ENCODE results near the gene GNB3. TPM values are rescaled to one million over a fixed set of nuclear protein-coding genes. Genes with fewer than 3 reads are reported as not detected.

The GNB3 gene
- 2.9 and 3.7 TPM in 2 replicates for total RNA-seq

GRCh38 chr12:6840761-6841515 lies at the start of gene GNB3:
Gene GNB3 (plus strand): TSS chr12:6840925. CDS start chr12:6841288, 363 bp downstream.

DNA sequence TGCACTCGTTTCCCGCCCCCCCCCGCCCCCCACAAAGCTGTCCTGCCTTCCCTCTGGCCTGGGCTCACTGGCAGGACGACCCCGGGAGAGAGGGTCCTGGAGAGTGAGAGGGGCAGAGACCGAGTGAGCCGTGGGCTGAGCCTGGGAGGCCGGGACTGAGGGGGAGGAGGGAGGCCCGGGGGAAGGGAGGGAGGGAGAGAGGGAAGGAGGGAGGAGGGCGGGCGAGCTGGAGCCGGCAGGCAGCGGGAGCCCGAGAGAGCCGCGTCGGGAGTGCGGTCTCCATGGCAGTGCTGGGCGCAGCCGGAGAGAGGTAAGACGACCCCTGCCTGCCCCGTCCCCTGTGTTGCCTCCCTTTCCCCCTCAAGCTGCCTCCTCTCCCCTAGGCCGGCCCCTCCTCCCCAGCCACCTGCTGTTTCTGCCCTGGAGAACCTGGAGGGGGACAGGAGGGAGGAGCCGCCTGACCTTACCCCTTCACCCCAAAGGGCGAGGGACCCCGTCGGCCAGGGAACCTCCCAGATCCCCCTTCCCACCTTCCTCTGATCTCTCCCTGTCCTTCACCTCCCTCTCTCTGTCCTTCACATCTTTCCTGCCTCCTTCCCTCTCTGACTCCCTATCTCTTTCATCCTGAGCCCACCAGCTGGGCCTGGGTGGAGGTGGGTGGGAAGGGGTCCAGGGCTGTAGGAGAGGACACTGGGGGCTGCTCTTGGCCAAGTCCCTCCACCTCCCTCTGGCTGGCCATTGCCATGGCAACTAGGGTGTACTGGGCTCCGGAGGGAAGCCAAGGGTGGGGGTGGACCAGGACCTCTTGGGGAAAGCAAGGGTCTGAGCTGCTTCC lies 18.9 kb upstream of the GNB3 start, which contains the start of gene GPR162:
GPR162 (plus strand) TSS at position 231 of the 835 bp plus-strand sequence. CDS start 2,078 bp downstream, outside the sequence.

DNA sequence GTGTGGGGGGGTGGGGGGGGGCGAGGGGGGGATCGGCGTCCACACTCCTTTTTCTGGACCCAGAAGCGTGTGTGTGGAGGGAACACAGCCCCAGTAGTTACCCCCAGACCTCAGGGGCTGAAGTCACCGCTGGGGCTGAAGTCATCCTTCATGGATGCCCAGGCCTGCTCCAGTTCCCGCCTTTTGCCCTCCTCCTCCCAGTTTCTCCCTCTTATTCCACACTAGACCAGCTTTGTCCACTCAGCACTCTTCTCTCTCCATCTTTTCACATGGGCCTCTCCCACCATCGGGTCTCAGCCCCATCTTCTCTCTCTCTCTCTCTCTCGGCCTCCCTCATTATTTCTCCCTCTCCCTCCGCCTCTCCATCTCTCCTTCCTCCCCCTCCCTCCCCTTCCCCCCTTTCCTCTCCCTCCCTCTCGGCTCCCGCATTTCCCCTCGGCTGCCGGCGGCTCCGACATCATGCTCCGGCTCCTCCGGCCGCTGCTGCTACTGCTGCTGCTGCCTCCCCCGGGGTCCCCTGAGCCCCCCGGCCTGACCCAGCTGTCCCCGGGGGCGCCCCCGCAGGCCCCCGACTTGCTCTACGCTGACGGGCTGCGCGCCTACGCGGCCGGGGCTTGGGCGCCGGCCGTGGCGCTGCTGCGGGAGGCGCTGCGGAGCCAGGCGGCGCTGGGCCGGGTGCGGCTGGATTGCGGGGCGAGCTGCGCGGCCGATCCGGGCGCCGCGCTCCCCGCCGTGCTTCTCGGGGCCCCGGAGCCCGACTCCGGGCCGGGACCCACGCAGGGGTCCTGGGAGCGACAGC lies 12.5 kb upstream of the GNB3 start, which contains the start of gene P3H3:
P3H3 (plus strand) TSS at position 426 of the 799 bp plus-strand sequence; CDS start at position 460, 34 bp downstream.

DNA sequence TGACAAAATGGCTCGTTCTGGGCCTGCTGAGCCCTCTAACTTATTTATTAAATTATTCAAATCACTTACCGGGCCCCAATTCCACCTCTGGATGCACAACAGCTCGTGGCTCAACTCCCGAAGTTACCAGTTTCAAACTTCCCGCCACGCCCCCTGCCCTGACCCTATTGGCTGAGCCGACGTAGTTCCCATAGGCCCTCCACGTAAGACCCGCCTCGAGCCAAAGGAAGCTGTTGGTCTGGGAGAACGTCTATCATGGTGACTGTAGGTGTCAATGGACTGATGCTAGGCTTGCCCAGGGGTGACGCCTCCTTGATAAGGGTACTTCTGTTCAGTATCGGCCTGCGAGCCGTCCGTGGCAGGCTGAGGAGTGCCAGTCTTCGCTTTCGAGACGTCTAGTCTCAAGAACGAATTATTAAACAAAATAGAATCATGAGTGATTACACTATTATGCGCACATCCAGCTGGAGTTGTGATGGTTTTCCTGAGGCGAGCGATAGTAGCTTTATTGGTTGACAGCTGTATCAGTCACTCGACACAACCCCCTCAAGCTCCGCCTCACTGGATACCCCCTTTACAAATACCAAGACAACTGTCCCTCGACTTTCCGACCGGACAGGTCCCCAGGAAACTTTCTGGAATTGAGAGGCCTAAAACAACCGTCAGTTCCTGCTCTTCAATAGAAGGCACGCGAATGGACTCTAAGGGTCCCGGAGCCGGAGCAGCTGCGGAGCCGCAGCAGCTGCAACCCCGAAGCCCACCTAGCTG lies 10.6 kb downstream of the GNB3 start, which contains the start of gene CDCA3:
CDCA3 (minus strand) TSS at position 134 of the 768 bp plus-strand sequence. CDS start 334 bp downstream, outside the sequence.

GRCh38 chr12:6851921-6852650 lies 11.4 kb downstream of the GNB3 start, which contains the start of gene USP5:
Gene USP5 (plus strand): TSS chr12:6852150. CDS start chr12:6852180, 30 bp downstream.

DNA sequence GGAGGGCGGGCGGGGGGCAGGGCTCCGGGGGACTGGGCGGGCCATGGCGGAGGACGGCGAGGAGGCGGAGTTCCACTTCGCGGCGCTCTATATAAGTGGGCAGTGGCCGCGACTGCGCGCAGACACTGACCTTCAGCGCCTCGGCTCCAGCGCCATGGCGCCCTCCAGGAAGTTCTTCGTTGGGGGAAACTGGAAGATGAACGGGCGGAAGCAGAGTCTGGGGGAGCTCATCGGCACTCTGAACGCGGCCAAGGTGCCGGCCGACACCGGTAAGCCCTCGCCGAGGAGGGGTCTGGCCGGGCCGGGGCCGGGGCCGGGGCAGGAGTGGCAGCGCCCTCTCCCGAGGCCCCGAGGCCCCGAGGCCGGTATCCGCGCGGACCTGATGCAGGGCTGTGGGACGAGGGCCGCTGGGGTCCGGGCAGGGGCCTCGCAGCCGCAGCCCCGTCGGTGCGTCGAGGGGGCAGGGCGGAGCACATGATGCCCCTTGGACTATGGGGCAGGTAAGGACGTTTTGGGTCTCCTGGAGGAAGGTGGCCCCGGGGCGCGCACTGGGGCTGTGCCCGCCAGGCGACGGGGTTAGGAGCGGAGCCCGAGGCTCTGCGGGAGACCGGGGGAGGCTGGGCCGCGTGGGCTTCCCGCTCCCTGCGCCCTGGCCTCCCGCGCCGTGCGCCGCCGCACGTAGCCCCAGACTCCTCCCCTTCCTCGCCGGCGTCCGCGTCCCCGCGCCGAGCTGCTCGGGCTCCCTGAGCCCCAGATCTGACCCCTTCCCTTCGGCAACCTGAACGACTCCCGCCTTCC lies 26.9 kb downstream of the GNB3 start, which contains the start of gene TPI1:
TPI1 (plus strand) TSS at position 119 of the 798 bp plus-strand sequence; CDS start at position 155, 36 bp downstream.

GRCh38 chr12:6873094-6874014 lies 32.6 kb downstream of the GNB3 start, which contains the start of gene SPSB2:
Gene SPSB2 (minus strand): TSS chr12:6873303. CDS start chr12:6872901, 402 bp downstream.

Other genes with a start within 250 kb of the GNB3 start
- gene CHD4, start 233.5 kb upstream of the GNB3 start, total RNA-seq = 259 and 264 TPM in 2 replicates
- 0.12 TPM in 1 of 2 replicates, not detected in the other for gene LPAR5, start 205.0 kb upstream of the GNB3 start, total RNA-seq
- 0.22 and 0.25 TPM in 2 replicates for gene ACRBP, start 193.5 kb upstream of the GNB3 start, total RNA-seq
- 20.8 and 30.4 TPM in 2 replicates for gene ING4, start 177.8 kb upstream of the GNB3 start, total RNA-seq
- 10.1 and 10.3 TPM in 2 replicates for gene ZNF384, start 151.6 kb upstream of the GNB3 start, total RNA-seq
- under 0.01 TPM in 1 of 2 replicates, not detected in the other for gene PIANP, start 140.1 kb upstream of the GNB3 start, total RNA-seq
- 76.7 and 77.9 TPM in 2 replicates for gene COPS7A, start 116.9 kb upstream of the GNB3 start, total RNA-seq
- 131 and 181 TPM in 2 replicates for gene MLF2, start 87.8 kb upstream of the GNB3 start, total RNA-seq
- 60.1 and 63.5 TPM in 2 replicates for gene PTMS, start 74.6 kb upstream of the GNB3 start, total RNA-seq
- under 0.01 and 0.11 TPM in 2 replicates for gene LAG3, start 68.4 kb upstream of the GNB3 start, total RNA-seq
- 0.25 TPM in 1 of 2 replicates, not detected in the other for gene CD4, start 51.4 kb upstream of the GNB3 start, total RNA-seq
- 5.0 and 6.0 TPM in 2 replicates for gene GPR162, start 19.1 kb upstream of the GNB3 start, total RNA-seq
- 133 and 175 TPM in 2 replicates for gene P3H3, start 12.5 kb upstream of the GNB3 start, total RNA-seq
- 9.0 and 35.9 TPM in 2 replicates for gene CDCA3, start 10.4 kb downstream of the GNB3 start, total RNA-seq
- gene USP5, start 11.2 kb downstream of the GNB3 start, total RNA-seq = 94.9 and 147 TPM in 2 replicates
- gene TPI1, start 26.6 kb downstream of the GNB3 start, total RNA-seq = 1,238 and 1,525 TPM in 2 replicates
- 7.0 and 9.5 TPM in 2 replicates for gene SPSB2, start 32.4 kb downstream of the GNB3 start, total RNA-seq
- gene LRRC23, start 63.9 kb downstream of the GNB3 start, total RNA-seq = 8.6 and 14.4 TPM in 2 replicates
- 29.0 and 38.4 TPM in 2 replicates for gene ENO2, start 73.7 kb downstream of the GNB3 start, total RNA-seq
- 15.7 and 22.4 TPM in 2 replicates for gene ATN1, start 87.0 kb downstream of the GNB3 start, total RNA-seq
- not detected in 2 replicates for gene RNU7-1, start 102.9 kb downstream of the GNB3 start, total RNA-seq
- gene C12orf57, start 103.1 kb downstream of the GNB3 start, total RNA-seq = 60.8 and 143 TPM in 2 replicates
- gene PTPN6, start 110.4 kb downstream of the GNB3 start, total RNA-seq = 0.11 TPM in 1 of 2 replicates, not detected in the other
- 155 and 196 TPM in 2 replicates for gene PHB2, start 129.7 kb downstream of the GNB3 start, total RNA-seq
- 43.5 and 72.2 TPM in 2 replicates for gene EMG1, start 130.0 kb downstream of the GNB3 start, total RNA-seq
- gene LPCAT3, start 177.6 kb downstream of the GNB3 start, total RNA-seq = 7.2 and 7.7 TPM in 2 replicates
- gene C1S, start 219.8 kb downstream of the GNB3 start, total RNA-seq = 72.8 and 248 TPM in 2 replicates